HepG2 (cell line): ENCODE results near the gene MAP2K2. TPM values are rescaled to one million over a fixed set of nuclear protein-coding genes. Genes with fewer than 3 reads are reported as not detected.

Source experiments
- ATAC-seq: fragments of 200-7000 bp; cut with Tn5 transposase; 3 replicates; pipeline ENCODE4 v1.9.1; 2020; ENCODE audit warnings: mild to moderate bottlenecking, moderate library complexity
- BruUV-seq: library from RNA; stranded (reverse); fragments of 400-500 nt; replicated peaks from 2 replicates; lab custom pipeline; 2021; lab: Mats Ljungman, UMichigan
- CTCF ChIA-PET: fragments of 300-600 bp; formaldehyde crosslinking; extraction: SDS; loops from one replicate; lab custom pipeline; 2021; ENCODE audit warnings: low total read pairs, inconsistent platforms, low intra/inter-chr PET ratio; lab: Yijun Ruan, JAX
- POLR2A ChIA-PET: fragments of 350-600 bp; sonication (Branson Sonifier 250); formaldehyde crosslinking; loops from one replicate; lab custom pipeline; 2020; ENCODE audit warnings: antibody characterized with exemption, inconsistent platforms; lab: Yijun Ruan, JAX
- DNase-seq: peaks from one replicate; pipeline ENCODE4 v3.0.0-alpha.2; 2015; ENCODE audit warnings: low spot score
- FAIRE-seq: peaks from 3 replicates; lab custom pipeline; 2011; peaks lifted over from hg19 to GRCh38; lab: Jason Lieb, UNC
- H2AFZ ChIP-seq: one replicate; pipeline ENCODE4 v1.6.1; 2011; ENCODE audit warnings: low read length, inconsistent platforms
- H3K27ac ChIP-seq: fragments of 300-600 bp; 3 replicates; pipeline ENCODE4 v1.8.0; 2011; ENCODE audit warnings: mixed run types, mild to moderate bottlenecking, mixed read lengths, low read length, inconsistent platforms; ENCODE audit not compliant: insufficient read depth; ENCODE audit errors: extremely low read length
- H3K27me3 ChIP-seq, 2 experiments: fragments of 200-600 bp in 1 of 2; 2 replicates in 1 of 2; 3 replicates in 1 of 2; pipeline versions ENCODE4 v1.6.0 to v1.8.0; 2011; ENCODE audit warnings: low read length in 2 of 2, mild to moderate bottlenecking in 2 of 2, moderate library complexity in 2 of 2, inconsistent platforms in 1 of 2; ENCODE audit not compliant: insufficient read depth in 2 of 2, control insufficient read depth in 1 of 2
- H3K36me3 ChIP-seq, 2 experiments: fragments of 200-600 bp in 1 of 2; replicated peaks in 1 of 2; 2 replicates in 1 of 2; 3 replicates in 1 of 2; pipeline versions ENCODE4 v1.5.1 to v1.8.0; 2011; ENCODE audit warnings: low read length in 2 of 2, inconsistent platforms in 1 of 2; ENCODE audit not compliant: insufficient read depth in 2 of 2, control insufficient read depth in 1 of 2
- H3K4me1 ChIP-seq: 2 replicates; pipeline ENCODE4 v1.5.1; 2012; ENCODE audit warnings: low read length, inconsistent platforms; ENCODE audit not compliant: insufficient read depth
- H3K4me2 ChIP-seq: 2 replicates; pipeline ENCODE4 v1.6.0; 2011; ENCODE audit warnings: low read depth, low read length, inconsistent platforms
- H3K4me3 ChIP-seq, 3 experiments: fragments of 200-600 bp in 1 of 3; sonication (generic), shearing (Covaris generic) in 1 of 3; replicated peaks in 1 of 3; 2 replicates each; pipeline ENCODE4 v1.5.1; 2011 to 2016; ENCODE audit warnings: low read length in 3 of 3, inconsistent platforms in 2 of 3, low read depth in 2 of 3, mild to moderate bottlenecking in 2 of 3, control low read depth in 1 of 3, mixed read lengths in 1 of 3; ENCODE audit not compliant: insufficient read depth in 1 of 3
- H3K79me2 ChIP-seq: one replicate; pipeline ENCODE4 v1.6.1; 2011; ENCODE audit warnings: low read length, inconsistent platforms; ENCODE audit not compliant: insufficient read depth
- H3K9ac ChIP-seq: 2 replicates; pipeline ENCODE4 v1.6.0; 2011; ENCODE audit warnings: mild to moderate bottlenecking, low read depth, low read length, inconsistent platforms; ENCODE audit not compliant: insufficient read depth
- H3K9me3 ChIP-seq: 2 replicates; pipeline ENCODE4 v1.5.1; 2012; ENCODE audit warnings: mild to moderate bottlenecking, low read length
- H4K20me1 ChIP-seq: 2 replicates; pipeline ENCODE4 v1.6.0; 2011; ENCODE audit warnings: inconsistent platforms, mild to moderate bottlenecking, low read length, moderate library complexity; ENCODE audit not compliant: insufficient read depth
- GMEB1 ChIP-seq: sonication (generic); formaldehyde crosslinking; IDR thresholded peaks from 2 replicates; pipeline ENCODE4 v1.5.1; 2020; ENCODE audit warnings: missing genetic modification reagents, mild to moderate bottlenecking, borderline replicate concordance
- HNRNPL ChIP-seq: fragments of 200-400 bp; formaldehyde crosslinking; IDR thresholded peaks from 2 replicates; pipeline ENCODE4 v1.6.1; 2017; ENCODE audit warnings: mild to moderate bottlenecking, low read depth, low read length
- IRF9 ChIP-seq: sonication (generic); formaldehyde crosslinking; IDR thresholded peaks from 2 replicates; pipeline ENCODE4 v1.8.0; 2022; ENCODE audit warnings: missing genetic modification reagents, mild to moderate bottlenecking, borderline replicate concordance
- MTF2 ChIP-seq: sonication (generic); formaldehyde crosslinking; IDR thresholded peaks from 2 replicates; pipeline ENCODE4 v1.5.0; 2020; ENCODE audit warnings: missing genetic modification reagents, borderline replicate concordance
- PPARG ChIP-seq: conservative IDR thresholded peaks from 2 replicates; pipeline ENCODE4 v1.6.1; 2016; ENCODE audit warnings: missing biosample characterization, missing genetic modification reagents
- RBM22 ChIP-seq: fragments of 200-400 bp; formaldehyde crosslinking; optimal IDR thresholded peaks from 2 replicates; pipeline ENCODE3; 2017; ENCODE audit warnings: mild to moderate bottlenecking, low read length, moderate library complexity
- SIN3A ChIP-seq: IDR thresholded peaks from 2 replicates; pipeline ENCODE4 v1.6.1; 2011; ENCODE audit warnings: low read depth, mild to moderate bottlenecking, control low read depth, low read length, borderline replicate concordance
- SMAD1 ChIP-seq: sonication (generic); formaldehyde crosslinking; IDR thresholded peaks from 2 replicates; pipeline ENCODE4 v1.4.0; 2020; ENCODE audit warnings: missing genetic modification reagents, low read depth, mild to moderate bottlenecking, borderline replicate concordance
- SRF ChIP-seq: IDR thresholded peaks from 2 replicates; pipeline ENCODE4 v1.6.1; 2011; ENCODE audit warnings: mild to moderate bottlenecking, low read depth, low read length, moderate library complexity
- STAG1 ChIP-seq: sonication (generic); formaldehyde crosslinking; IDR thresholded peaks from 2 replicates; pipeline ENCODE4 v1.4.0; 2020; ENCODE audit warnings: missing genetic modification reagents
- UBTF ChIP-seq: sonication (generic); formaldehyde crosslinking; IDR thresholded peaks from 2 replicates; pipeline ENCODE4 v1.4.0; 2020; ENCODE audit warnings: mild to moderate bottlenecking, missing genetic modification reagents
- ZBTB44 ChIP-seq: sonication (generic); formaldehyde crosslinking; IDR thresholded peaks from 2 replicates; pipeline ENCODE4 v1.4.0; 2020; ENCODE audit warnings: missing genetic modification reagents
- ZNF383 ChIP-seq: sonication (generic); formaldehyde crosslinking; IDR thresholded peaks from 2 replicates; pipeline ENCODE4 v1.4.0; 2020; ENCODE audit warnings: missing genetic modification reagents, mild to moderate bottlenecking, borderline replicate concordance
- ZNF563 ChIP-seq: sonication (generic); formaldehyde crosslinking; IDR thresholded peaks from 2 replicates; pipeline ENCODE4 v1.8.0; 2022; ENCODE audit warnings: mild to moderate bottlenecking, moderate library complexity, missing genetic modification reagents
- ZNF605 ChIP-seq: sonication (generic); formaldehyde crosslinking; IDR thresholded peaks from 2 replicates; pipeline ENCODE4 v1.8.0; 2022; ENCODE audit warnings: mild to moderate bottlenecking, missing genetic modification reagents
- ZSCAN30 ChIP-seq: sonication (generic); formaldehyde crosslinking; IDR thresholded peaks from 2 replicates; pipeline ENCODE4 v1.5.0; 2020; ENCODE audit warnings: mild to moderate bottlenecking, missing genetic modification reagents
- WGBS: methylation state at CpG from one replicate; pipeline ENCODE4 v1.1.6; 2017; ENCODE audit warnings: low lambda C conversion rate; 5-methylcytosine and 5-hydroxymethylcytosine counted together
- in situ Hi-C: cut with HindIII; loops from 2 replicates; pipeline ENCODE4 v1.10.0; 2017; ENCODE audit warnings: low pct_unique_long_range_greater_than_20kb; ENCODE audit not compliant: extremely low pct_ligation_motif_present
- intact Hi-C: fragments of 100-400 bp; cut with micrococcal nuclease; formaldehyde crosslinking; loops from one replicate; pipeline ENCODE4 v1.10.0; 2022; ENCODE audit not compliant: unreplicated experiment
- polyA plus RNA-seq, 8 experiments: library from polyadenylated mRNA; depleted of rRNA in 3 of 8; stranded (reverse) in 7 of 8; unstranded in 1 of 8; fragments of >200 nt; fragmentation: Illumina TruSeq in 4 of 8; extraction: Trizol in 4 of 8; gene quantifications; 2 replicates each; pipeline versions ENCODE4 v1.2.1 to v1.2.3, GENCODE V29; 2011 to 2016; ENCODE audit warnings: low read depth in 4 of 8, missing spikeins in 1 of 8, mixed read lengths in 1 of 8; ENCODE audit not compliant: insufficient read depth in 1 of 8
- total RNA-seq, 5 experiments: library from RNA; depleted of rRNA; stranded (reverse); fragments of >200 nt; fragmentation: Illumina TruSeq; extraction: Trizol; gene quantifications; 2 replicates each; pipeline ENCODE4 v1.2.3, GENCODE V29; 2016; ENCODE audit warnings: low read depth in 1 of 5

MAP2K2 gene
- total and polyA plus RNA-seq, 2 of the 13 experiments (the other 11 are each of a cell fraction or from before 2014, with no cell fraction given), result 70.3 to 80.9 TPM

GRCh38 chr19:4058693-4059452, 65.0 kb downstream of the MAP2K2 start:
- no peaks in the 10 kb centered on the region for H3K27me3 ChIP-seq
- intact Hi-C loops, result loop anchor here (10.0 kb wide), 1 partner anchor 86 kb away; no protein-coding TSS in a partner anchor
- H4K20me1 ChIP-seq, result peaks cover 60% of the 10 kb centered on the region
- H3K27ac ChIP-seq, result peak overlapping the region; percentile 94
- peak overlapping the region; percentile 91 for H3K9ac ChIP-seq
- peaks cover 69% of the 10 kb centered on the region for H3K4me1 ChIP-seq
- DNase-seq (no peak), FAIRE-seq (no peak), ATAC-seq (peak; percentile 49)
- no peaks in the 10 kb centered on the region for H3K9me3 ChIP-seq
- in situ Hi-C loops, result no loop called here
- H3K79me2 ChIP-seq, result peaks cover 75% of the 10 kb centered on the region
- ChIA-PET CTCF (no interaction called here), POLR2A (interaction anchor here (0.7 to 2.4 kb wide), 15 partner anchors 8 to 413 kb away, joined by 3 to 19 read pairs (median 5); partner anchors contain the start of genes DAPK3, EEF2, HDGFL2 and MPND)
- TSS peak; percentile 94 for BruUV-seq
- H3K36me3 ChIP-seq, result peaks cover 12 to 36% of the 10 kb centered on the region in 2 experiments
- H2AFZ ChIP-seq, result no peak overlapping the region
- WGBS, result 13% methylated on average over 6 of the region's 30 CpGs
- H3K4me3 ChIP-seq, result peak overlapping the region; percentile 33 to 69 (median 58)
- H3K4me2 ChIP-seq, result peak overlapping the region; percentile 79
- TF ChIP-seq SRF (no peak), HNRNPL (peak; percentile 90), SMAD1 (peak; percentile 53; the same call in 1 of the 2 replicates), MTF2 (CRISPR knock-in tag) (no peak), ZNF563 (CRISPR knock-in tag) (0 out of 2 replicates have a peak, but pooled peaks have one; percentile 9), RBM22 (peak; percentile 37), ZNF383 (CRISPR knock-in tag) (no peak), ZSCAN30 (no peak), IRF9 (peak; percentile 42; the same call in 1 of the 2 replicates), PPARG (CRISPR knock-in tag) (no peak), STAG1 (no peak), ZNF605 (CRISPR knock-in tag) (peak; percentile 3; the same call in 1 of the 2 replicates), UBTF (peak; percentile 96), ZBTB44 (CRISPR knock-in tag) (no peak), GMEB1 (CRISPR knock-in tag) (no peak), SIN3A (no peak)
